T1000 (cell line): Measurements from ENCODE around the gene UEVLD.
A peak's percentile ranks its signal among the peaks of the same experiment; 100 is the strongest.

Experiments
- DNase-seq: peaks from one replicate; lab custom pipeline; 2025; ENCODE audit warnings: mixed read lengths; lab: John Stamatoyannopoulos, UW

UEVLD gene

DNA sequence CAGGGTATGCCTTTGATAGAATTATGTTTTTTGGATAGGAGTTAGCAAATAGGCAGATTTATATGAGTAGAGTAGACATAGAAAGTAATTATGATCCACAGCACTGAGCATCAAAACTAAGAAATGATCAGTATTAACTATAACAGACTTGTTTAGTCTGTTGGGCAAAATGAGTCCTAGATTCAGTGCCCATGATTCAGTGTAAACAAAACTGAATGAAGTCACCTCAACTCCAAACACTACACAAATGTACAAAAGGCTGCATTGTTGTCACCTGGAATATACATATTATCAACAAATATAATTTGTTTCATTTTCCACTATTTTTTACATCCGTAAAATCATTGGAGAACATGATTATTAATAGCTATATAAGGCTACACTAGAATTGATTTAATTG lies 6.7 kb downstream of the UEVLD start:
- DNase-seq: no peak

DNA sequence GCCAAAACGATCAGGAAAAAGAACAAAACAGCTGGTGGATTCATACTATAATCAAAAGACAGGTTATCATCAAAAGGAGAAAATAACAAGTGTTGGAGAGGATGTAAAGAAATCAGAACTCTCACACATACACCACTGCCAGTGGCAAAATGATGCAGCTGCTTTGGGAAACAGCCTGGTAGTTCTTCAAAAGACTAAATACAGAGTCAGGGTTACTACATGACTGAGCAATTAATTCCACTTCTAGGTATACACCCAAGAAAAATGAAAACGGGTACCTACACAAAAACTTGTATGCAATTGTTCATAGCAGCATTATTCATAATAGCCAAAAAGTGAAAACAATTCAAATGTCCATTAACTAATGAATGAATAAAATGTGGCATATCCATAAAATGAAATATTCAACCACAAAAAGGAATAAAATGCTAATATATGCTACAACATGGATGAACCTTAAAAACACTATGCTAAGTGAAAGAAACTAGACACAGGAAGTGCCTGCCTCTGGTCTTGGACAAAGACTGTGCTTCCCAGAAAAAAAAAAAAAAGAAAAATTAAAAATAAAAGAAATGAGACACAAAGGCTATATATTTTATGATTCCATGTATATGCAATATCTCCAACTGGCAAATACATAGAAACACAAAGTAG lies 8.3 kb downstream of the UEVLD start:
- DNase-seq: no peak

DNA sequence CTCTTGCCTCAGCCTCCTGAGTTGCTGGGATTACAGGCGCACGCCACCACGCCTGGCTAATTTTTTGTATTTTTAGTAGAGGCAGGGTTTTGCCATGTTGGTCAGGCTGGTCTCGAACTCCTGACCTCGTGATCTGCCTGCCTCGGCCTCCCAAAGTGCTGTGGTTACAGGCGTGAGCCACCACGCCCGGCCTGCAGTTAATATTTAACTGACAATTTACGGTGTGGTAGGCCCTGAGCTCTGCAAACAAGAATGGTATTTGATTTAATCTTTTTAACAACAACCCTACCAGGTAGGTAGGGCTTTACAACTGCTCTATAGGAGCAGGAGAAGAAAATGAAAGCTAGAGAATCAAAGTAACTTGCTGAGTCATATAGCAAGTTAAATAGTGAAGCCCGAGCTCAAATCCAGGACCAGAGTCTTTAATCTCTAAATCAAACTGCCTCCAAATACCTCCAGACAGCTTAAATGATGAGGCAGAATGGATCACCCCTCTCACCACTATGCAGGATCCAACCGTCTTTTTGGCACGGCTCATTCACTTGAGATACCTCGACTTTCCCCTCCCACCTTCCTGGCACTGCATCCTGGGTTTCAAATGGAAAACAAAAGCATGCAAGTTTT lies 9.4 kb downstream of the UEVLD start:
- DNase-seq: no peak

DNA sequence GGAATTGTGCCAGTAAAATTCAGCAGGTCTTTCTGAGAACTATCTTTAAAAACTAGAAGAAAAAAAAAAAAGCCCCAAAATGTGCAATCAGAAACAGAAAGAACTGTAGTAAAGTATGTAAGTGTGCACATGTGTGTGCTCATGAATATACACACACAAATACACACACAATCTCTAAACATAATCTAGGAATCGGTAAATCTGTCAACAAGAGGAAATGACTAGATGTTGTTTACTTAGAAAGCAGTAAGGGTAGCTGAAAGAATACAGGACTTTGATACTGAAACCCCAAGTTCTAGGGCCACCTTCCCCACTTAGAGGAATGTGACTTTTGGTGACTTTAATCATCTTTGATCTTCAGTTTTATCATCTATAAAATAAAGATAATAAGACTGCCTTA lies 13.2 kb downstream of the UEVLD start:
- no peak for DNase-seq

DNA sequence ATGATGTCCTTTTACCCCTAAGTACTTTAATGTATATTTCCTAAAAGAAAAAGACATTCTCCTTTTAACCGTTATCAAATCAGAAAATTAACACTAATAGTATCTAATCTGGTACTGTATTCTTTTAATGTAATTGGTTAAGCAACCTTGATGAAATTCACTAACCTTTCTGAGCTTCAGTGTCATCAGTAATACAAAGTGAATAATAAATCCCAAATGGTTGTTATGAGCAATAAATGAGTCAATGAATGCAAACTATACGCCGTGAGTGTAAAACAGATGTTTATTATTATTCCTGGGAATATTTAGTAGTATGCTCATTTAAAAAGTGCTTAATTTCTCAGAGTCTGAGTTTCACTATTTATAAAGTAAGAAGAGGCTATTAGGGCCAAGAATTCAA lies 21.5 kb downstream of the UEVLD start:
- DNase-seq: no peak

DNA sequence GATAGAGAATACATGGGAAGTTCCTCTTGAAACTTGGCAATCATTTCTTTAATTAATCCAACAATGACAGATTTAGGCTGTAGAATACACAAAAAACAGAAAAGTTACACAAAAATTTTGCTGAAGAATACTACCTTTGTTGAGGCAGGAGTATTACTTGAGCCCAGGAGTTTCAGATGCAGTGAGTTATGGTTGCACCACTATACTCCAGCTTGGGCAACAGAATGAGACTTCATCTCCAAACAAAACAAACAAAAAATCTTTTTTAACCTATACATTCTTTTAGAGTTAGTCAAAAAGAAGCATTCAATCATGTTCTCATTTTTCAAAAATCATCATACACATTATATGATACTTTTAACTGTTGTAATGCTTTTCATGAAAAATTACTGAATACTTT lies 22.1 kb downstream of the UEVLD start:
- no peak for DNase-seq

DNA sequence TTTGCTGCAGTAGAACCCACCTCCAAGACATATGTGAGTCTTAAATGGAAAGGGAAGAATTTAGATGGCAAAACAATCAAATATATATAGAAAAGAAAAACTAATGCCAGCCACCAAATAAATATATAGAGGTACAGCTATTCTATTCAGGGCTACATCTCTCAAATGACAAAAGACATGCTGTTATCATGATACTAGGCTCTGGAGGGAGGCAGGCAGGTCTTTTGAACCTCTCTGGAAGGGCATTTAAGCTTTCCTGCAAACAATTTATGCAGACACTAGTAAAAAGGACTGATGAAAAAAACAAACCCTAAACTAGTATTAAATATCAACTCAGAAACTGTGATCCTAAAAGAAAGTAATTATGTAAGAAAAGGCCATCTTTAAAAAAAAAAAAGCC lies 24.4 kb downstream of the UEVLD start:
- DNase-seq: no peak

DNA sequence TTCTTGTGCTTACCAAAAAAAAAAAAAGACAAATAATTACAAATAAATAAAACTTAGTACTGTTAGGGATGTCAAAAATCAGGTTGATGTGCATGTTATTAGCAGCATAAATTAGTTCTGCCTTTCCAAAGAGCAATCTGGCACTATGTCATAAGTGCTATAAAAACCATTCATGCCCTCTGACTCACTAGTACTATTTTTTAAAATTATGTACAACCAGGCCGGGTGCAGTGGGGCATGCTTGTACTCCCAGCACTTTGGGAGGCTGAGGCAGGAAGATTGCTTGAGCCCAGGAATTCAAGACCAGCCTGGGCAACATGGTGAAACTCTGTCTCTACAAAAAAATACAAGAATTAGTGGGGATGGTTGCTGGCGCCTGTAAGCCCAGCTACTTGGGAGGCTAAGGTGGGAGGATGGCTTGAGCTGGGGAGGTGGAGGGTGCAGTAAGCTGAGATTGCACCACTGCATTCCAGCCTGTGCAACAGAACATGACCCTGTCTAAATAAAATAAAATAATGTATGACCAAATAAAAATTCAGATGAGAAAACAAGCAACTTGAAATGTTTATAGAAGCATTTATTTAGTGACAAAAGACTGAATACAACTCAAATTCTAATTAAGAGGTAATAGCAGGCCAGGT lies 25.3 kb downstream of the UEVLD start:
- no peak for DNase-seq

DNA sequence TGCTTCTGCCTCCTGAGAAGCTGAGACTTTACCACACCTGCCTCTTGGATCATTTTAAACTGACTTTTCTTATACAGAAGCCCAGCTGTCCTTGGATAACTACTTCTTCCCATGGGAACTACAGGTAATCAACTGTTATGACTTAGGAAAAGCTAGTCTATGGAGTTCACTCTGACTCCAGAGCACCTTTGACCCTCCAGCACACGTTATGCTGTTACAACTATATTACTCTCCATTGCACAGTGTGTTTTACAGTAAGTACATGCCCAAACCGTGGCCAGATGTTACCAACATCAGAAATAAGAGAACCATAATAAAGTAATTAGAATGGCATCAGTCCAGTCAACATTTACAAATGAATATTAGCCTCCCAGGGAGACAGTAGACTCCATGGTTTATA lies 40.5 kb downstream of the UEVLD start:
- no peak for DNase-seq

DNA sequence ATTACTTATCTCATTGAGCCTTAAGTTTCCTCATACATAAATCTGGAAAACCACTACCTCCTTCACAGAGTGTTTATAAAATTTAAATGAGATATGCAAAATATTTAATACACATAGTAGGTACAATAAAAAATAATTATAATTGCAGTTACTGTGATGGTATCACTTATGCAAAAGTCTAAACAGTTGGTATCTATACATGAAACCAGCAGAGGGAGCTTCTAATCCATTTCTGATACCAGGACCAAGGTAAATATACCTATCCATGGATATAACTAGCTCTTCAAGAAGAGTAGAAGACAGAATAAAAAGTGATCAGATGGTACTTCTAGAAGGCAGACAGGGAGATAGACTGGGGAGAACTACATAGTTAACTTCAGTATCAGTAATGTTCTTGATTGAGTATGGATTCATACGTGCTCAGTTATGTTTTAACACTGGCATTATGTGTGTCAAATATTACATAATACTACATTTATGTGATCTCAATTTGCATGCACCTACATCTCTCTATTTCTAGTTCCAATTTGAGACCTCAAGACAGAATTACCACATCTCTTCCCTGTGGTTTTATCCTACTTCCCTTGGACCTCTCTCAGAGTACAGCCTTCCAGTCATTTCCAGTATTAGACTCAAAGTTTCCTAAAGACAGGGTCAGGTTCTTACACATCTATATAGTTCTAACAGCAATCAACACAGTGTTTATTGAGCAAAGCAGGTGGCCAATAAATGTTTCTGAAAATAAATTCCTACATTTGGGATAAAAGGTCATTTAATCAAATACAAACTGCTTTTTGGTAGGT lies 48.1 kb downstream of the UEVLD start:
- DNase-seq: no peak

DNA sequence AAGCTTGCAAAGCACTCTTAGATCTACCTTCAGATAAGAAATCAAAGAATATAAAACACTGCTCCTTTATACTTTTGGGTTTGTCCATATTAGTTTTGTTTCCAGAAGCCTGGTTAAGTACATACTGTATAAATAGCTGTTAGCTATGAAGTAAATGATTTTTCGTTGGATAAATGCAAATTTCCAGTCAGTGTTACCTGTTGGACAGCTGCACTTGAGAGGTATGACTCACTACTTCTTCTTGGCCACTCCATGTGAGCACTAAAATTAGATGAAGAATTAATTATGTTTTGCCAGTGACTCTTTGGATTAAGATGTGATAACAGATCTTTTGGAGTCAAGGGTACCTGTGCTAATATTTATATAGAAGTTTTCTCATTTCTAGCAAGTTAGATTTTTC lies 52.3 kb downstream of the UEVLD start:
- no peak for DNase-seq

DNA sequence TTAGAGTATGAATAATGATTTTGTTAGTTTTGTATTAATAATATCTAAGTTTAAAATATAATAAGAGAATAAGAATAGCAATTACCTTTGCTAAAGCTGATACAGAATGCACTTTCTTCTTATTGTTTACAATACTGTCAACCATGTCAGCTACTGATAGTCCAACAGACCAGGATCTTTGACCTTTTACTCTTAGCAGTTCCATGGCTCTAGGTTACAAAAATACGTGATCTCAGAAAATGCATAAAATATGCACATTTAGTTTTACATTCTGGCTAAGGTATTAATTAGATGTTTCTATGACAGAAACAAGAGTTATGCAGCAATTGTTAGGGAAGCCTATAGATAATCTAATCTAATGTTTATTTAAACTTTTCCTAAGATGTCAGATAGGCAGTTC lies 54.3 kb downstream of the UEVLD start:
- DNase-seq: no peak

DNA sequence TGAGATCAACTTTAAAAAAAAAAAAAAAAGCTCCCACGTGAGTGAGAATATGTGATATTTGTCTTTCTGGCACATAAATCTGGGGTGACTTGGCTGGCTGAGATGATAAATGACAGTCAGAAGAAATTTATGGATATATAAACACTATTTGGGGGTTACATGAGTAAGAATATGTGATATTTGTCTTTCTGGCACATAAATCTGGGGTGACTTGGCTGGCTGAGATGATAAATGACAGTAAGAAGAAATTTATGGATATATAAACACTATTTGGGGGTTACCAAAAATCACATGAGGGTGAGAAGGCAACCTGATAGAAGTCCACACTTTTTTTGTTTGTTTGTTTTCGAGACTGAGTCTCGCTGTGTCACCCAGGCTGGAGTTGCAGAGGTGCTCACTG lies 55.2 kb downstream of the UEVLD start:
- DNase-seq: no peak

DNA sequence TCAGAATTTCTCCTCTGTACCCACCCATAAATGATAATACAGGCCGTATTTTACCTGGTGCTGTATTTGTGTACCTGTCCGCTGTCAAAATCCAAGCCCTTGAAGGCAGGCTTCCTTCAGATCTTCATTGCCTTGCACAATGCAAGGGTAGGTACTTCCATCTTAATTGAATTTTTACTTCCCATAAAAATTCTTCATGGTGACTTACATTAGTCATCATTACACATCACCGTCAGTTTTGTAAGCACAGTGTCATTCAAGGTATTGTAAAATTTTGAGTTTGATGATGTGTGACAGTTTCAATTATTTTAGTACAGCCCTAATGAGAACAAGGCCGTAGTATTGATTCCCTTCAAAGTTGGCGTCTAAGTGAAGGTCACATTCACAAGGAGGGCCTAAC lies 61.0 kb downstream of the UEVLD start:
- no peak for DNase-seq

DNA sequence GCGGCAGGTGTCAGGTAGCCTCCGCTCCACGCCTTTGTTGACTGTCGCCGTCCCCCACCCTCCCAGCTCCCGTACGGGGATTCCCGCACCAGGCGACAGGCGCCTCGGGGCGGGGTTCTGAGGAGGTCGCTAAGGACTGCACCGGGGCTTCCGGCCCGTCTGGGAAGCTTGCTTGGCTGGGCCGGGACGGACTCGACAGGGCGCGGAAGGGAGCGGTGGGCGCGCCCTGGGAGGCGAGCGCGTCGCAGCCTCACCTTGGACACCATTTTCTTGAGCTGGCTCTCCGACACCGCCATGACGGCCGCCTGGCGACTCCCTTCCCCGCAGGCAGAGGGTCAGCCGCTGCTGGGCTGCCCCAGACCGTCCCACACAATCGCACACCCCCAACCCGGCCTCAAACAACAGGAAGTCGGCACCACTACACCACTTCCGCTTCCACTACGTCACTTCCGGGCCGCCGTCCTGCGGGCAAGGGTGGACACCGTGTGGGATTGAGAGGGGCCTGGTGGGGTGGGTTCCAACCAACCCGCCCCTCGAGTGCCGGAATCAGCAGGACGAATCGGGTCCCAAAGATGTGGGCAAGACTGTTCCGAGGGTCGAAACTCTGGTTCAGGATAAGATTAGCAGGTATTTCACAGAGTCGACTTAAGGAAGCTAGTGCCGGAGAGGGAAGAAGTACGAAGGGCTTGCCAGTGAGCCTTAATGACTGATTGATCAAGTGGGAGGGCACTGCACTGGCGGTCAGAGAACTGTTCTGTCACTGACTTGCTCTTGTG lies 61.8 kb downstream of the UEVLD start, which contains the start of gene TSG101:
TSS of gene TSG101 (minus strand) at position 422 of the 776 bp plus-strand sequence. CDS start at position 296, 126 bp downstream.
- DNase-seq: peak; percentile 78

DNA sequence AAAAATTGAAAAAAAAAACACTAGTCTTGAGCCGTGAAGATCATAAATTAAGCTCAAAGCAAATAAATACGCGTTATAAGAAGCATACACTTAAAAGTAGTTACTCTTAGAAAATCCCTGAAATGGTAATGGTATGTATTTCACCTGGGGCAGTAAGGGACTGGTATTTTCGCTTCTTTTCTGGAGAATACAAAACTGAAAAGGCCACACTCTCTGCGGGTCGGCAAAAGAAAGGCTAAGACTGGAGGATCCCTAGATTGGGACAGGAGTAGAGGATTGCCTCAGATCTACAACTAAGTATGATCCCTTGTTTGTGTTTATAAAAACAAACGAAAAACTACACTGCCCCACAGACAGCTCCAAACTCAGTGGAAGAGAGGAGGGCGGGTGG lies 62.4 kb downstream of the UEVLD start:
- no peak for DNase-seq

DNA sequence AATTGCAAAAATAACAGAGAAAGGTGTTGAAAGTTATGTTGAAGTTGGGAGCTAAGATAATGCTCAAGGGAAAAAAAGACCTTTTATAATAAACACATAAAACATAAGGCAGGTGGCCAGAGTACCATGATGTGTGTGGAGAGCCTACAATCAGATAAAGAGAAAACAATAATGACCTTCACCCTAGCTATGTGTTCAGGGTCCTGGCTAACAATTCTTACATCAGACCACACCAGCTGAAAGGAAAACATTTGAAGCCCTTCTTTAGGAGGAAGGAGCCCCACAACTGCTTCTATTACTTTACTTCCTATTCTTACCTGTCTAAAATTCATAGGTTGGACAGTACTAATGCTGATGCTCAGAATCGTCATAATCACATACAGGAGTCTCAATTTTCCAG lies 64.3 kb downstream of the UEVLD start:
- DNase-seq: no peak

DNA sequence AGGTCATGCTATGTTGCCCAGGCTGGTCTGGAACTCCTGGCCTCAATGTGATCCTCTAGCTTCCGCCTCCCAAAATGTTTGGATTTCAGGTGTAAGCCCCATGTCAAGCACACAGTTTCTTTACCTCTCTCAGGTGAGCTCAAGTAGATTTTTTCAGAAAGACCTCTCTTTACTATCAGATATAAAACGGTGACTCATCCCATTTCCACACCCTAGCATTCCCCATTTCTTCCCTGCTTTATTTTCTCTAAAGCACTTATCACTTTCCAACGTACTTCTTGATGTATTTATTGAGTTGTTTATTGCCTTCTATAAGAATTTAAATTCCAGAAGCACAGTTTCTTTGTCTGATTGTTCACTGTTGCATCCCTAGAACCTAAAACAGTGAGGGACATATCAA lies 65.5 kb downstream of the UEVLD start:
- no peak for DNase-seq

DNA sequence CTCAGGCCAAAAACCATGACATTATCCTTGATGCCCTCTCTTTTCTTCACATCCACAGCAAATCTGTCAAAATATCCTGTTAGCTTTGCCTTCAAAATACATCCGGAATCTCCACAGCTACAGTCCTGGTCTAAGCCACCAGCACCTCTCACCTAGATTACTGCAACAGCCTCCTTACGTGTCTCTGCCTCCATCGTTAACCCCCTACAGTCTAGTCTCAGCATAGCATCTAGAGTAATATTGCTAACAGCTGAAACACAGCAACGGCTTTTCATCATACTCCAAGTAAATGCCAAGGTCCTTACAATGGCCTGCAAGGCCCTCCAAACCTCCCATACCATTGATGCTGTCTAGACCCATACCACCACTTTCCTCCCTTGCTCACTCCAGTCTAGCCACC lies 66.1 kb downstream of the UEVLD start:
- DNase-seq: no peak

DNA sequence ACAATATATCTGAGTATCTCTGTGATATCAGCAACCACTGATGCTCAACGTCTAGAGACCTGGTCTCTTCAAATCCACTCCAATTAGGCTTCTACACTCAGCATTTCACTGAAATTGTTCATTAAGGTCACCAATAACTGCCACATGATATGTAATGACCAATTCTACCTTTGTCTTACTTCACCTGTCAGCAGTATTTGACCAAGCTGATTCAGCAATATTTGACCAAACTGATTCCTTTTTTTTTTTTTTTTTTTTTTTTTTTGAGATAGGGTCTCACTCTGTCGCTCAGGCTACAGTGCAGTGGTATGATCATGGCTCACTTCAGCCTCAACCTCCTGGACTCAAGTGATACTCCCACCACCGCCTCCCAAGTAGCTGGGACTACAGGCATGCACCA lies 67.4 kb downstream of the UEVLD start:
- DNase-seq: no peak

DNA sequence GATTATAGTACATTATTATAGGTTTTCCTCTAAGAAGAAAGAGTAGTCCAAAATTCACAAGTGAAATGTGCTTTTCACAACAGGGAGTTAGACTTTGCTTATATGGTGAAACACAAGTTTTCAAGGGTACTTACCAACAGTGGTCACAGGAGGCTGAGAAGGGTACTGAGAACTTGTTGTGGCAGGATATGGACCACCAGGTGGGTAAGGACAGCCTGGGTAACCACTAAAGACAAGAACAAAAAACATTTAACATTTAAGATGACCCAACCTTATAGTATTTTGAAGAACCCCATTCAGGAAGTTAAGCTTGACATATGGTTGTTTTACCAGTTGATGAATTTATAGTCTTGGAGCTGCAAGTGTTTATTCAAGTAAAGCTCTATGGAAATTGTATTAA lies 86.2 kb downstream of the UEVLD start:
- DNase-seq: no peak

DNA sequence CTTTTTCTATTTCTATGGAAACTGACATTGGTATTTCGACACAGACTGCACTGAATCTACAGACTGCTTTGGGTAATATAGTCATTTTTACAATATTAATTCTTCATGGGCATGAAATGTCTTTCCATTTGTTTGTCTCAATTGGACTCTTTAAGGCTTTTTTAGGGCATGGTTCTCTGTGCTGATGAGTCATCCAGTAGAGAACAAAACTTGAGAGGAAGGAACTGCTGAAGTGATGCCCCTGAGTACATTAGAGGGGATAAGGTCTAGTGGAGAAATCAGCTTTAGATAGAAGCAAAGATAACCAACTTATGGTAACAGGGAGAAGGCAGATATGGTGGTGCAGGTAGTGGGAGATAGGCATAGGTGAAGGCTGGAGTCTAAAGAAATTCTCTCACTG lies 86.9 kb downstream of the UEVLD start:
- no peak for DNase-seq
